GM12878 (cell line): Measurements from ENCODE around the gene DIPK1A. TPM values are rescaled to one million over a fixed set of nuclear protein-coding genes. Genes with fewer than 3 reads are reported as not detected.

Experiments
- CTCF ChIP-seq, 3 experiments: IDR thresholded peaks in 2 of 3; conservative IDR thresholded peaks in 1 of 3; 2 replicates each; pipeline ENCODE4 v1.5.1; 2011; ENCODE audit warnings: low read depth in 3 of 3, low read length in 3 of 3, mild to moderate bottlenecking in 3 of 3, control low read depth in 2 of 3, moderate library complexity in 2 of 3, inconsistent platforms in 1 of 3, mixed read lengths in 1 of 3; ENCODE audit not compliant: control insufficient read depth in 2 of 3, insufficient read depth in 1 of 3; ENCODE audit errors: extremely low read depth in 1 of 3
- MTA3 ChIP-seq: IDR thresholded peaks from 2 replicates; pipeline ENCODE4 v1.6.1; 2012; ENCODE audit warnings: low read length, inconsistent platforms, borderline replicate concordance
- NFIC ChIP-seq: IDR thresholded peaks from 2 replicates; pipeline ENCODE4 v1.6.1; 2012; ENCODE audit warnings: low read depth, mild to moderate bottlenecking, inconsistent platforms, low read length, moderate library complexity
- REST ChIP-seq: IDR thresholded peaks from 2 replicates; pipeline ENCODE4 v1.6.1; 2012; ENCODE audit warnings: mild to moderate bottlenecking, low read depth, low read length
- SIX5 ChIP-seq: IDR thresholded peaks from 2 replicates; pipeline ENCODE4 v1.6.1; 2011; ENCODE audit warnings: mild to moderate bottlenecking, low read depth, low read length, moderate library complexity; ENCODE audit not compliant: severe bottlenecking
- TCF12 ChIP-seq: IDR thresholded peaks from 2 replicates; pipeline ENCODE4 v1.6.1; 2011; ENCODE audit warnings: low read depth, mild to moderate bottlenecking, low read length
- USF2 ChIP-seq: IDR thresholded peaks from 2 replicates; pipeline ENCODE4 v1.6.1; 2011; ENCODE audit warnings: low read depth, low read length, improper control_type of control experiment, borderline replicate concordance
- ZSCAN29 ChIP-seq: fragments of 450-650 bp; IDR thresholded peaks from 2 replicates; pipeline ENCODE4 v1.6.1; 2017; ENCODE audit warnings: mild to moderate bottlenecking, moderate library complexity
- polyA plus RNA-seq, 11 experiments: library from polyadenylated mRNA; depleted of rRNA in 4 of 11; unstranded in 6 of 11; stranded (reverse) in 5 of 11; fragments of >200 nt; fragmentation: Nextera tagmentation in 4 of 11; fragmentation: Illumina TruSeq in 1 of 11; extraction: Ambion mirVana in 4 of 11; extraction: Trizol in 1 of 11; gene quantifications; 1 replicate in 1 of 11; 2 replicates in 10 of 11; pipeline versions ENCODE4 v1.2.1 to v1.2.3, GENCODE V29; 2011 to 2016; ENCODE audit warnings: inconsistent platforms in 2 of 11, missing spikeins in 2 of 11, low read depth in 1 of 11
- total RNA-seq, 4 experiments: library from RNA; depleted of rRNA in 3 of 4; stranded (reverse); fragments of >200 nt in 3 of 4; fragmentation: Illumina TruSeq in 1 of 4; extraction: Trizol in 1 of 4; gene quantifications; 2 replicates each; pipeline versions ENCODE4 v1.2.1 to v1.2.3, GENCODE V29; 2013 to 2021

The DIPK1A gene
- total and polyA plus RNA-seq, 10 of the 15 experiments (the other 5 are each of a cell fraction or from before 2014, with no cell fraction given): 4.9 to 15.0 (median 9.7) TPM

GRCh38 chr1:92953491-92953890 lies 7.8 kb downstream of the DIPK1A start (continued):
- TF ChIP-seq REST (no peak), TCF12 (no peak), ZSCAN29 (no peak), MTA3 (no peak), NFIC (peak; percentile 68), CTCF (IDR thresholded peaks at IDR 0.05 in 2 of 3, conservative IDR thresholded peaks at IDR 0.05 in 1 of 3; ENCODE audit: control insufficient read depth in 2 of 3, extremely low read depth in 1 of 3, insufficient read depth in 1 of 3, low read depth in 3 of 3, low read length in 3 of 3) (no peak), SIX5 (no peak), USF2 (no peak)
- TF ChIP-seq, all 136 proteins: peak for 22
